Cardiac muscle cell (in vitro differentiated cells and primary cell): ENCODE results near the gene RER1. TPM values are rescaled to one million over a fixed set of nuclear protein-coding genes. Genes with fewer than 3 reads are reported as not detected.

Experiments
- DNase-seq, 2 donors: peaks; one replicate each; pipeline versions ENCODE4 v3.0.0 to v3.0.0-alpha.2; 2010 to 2017; ENCODE audit warnings: low read depth in 1 of 2, low spot score in 1 of 2
- H3K27ac ChIP-seq: fragments of 200-600 bp; sonication (generic); 2 replicates; pipeline ENCODE4 v1.5.1; 2016
- H3K27me3 ChIP-seq: fragments of 200-600 bp; sonication (generic); 2 replicates; pipeline ENCODE4 v1.6.0; 2016; ENCODE audit warnings: control low read depth
- H3K36me3 ChIP-seq: fragments of 200-600 bp; sonication (generic); 2 replicates; pipeline ENCODE4 v1.5.1; 2016; ENCODE audit warnings: control low read depth
- H3K4me1 ChIP-seq: fragments of 200-600 bp; sonication (generic); 2 replicates; pipeline ENCODE4 v1.8.1; 2017; ENCODE audit warnings: low read depth, mild to moderate bottlenecking, mixed run types
- H3K4me3 ChIP-seq: fragments of 200-600 bp; sonication (generic); 2 replicates; pipeline ENCODE4 v1.5.1; 2016; ENCODE audit warnings: mild to moderate bottlenecking
- H3K9me3 ChIP-seq: fragments of 200-600 bp; sonication (generic); 2 replicates; pipeline ENCODE4 v1.5.1; 2017; ENCODE audit warnings: low read depth, mild to moderate bottlenecking, control low read depth
- polyA plus RNA-seq: library from polyadenylated mRNA; unstranded; fragments of >200 nt; fragmentation: Nextera tagmentation; extraction: Ambion mirVana; gene quantifications from 2 replicates; pipeline ENCODE4 v1.2.1, GENCODE V29; 2016
- total RNA-seq: library from RNA; depleted of rRNA; stranded (reverse); fragments of >200 nt; gene quantifications from 2 replicates; pipeline ENCODE4 v1.2.3, GENCODE V29; 2016
- TF ChIP-seq, protein P1 (sequence below): IDR thresholded peaks from 2 replicates; pipeline ENCODE4 v1.5.1; 2012; ENCODE audit warnings: low read depth, mild to moderate bottlenecking, low read length

RER1 gene
- total and polyA plus RNA-seq, 2 experiments from 2014 or later, result 46.5 to 112 TPM

DNA sequence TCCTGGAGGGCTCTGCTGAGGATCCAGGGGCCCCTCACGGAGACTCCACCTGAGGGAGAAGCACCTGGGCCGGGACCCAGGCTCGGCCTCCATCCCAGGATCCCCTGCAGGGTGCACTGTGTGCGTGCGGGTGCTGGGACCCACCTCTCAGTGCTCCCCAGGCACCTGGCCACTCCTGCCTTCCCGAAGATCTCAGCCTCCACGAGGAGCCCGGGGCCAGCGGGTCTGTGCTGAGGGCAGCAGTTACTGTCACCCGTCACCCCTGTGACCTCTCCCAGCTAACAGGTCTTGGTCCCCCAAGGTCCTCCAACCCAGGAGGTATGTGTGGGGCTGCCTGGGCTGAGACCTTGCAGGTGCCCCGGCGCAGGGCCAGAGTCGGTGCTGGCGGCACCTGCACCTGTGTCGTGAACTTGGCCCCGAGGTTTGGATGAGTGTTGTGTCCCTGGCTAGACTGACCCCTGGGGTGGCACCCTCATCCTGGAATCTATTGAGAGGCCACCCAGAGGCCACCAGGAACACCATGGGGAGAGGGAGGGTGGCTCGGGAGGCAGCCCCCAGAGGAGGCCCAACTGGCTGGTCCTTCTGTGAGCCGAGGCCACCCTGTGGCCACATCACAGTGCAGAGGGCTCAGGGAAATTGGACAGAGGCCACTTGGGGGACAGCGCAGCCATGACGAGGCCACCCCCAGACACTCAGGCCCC, 17.9 kb upstream of the RER1 start:
- Histone ChIP-seq H3K27me3 (no peaks in the 10 kb centered on the region), H3K36me3 (no peaks in the 10 kb centered on the region), H3K4me3 (no peak overlapping the region), H3K9me3 (no peaks in the 10 kb centered on the region), H3K27ac (no peak overlapping the region), H3K4me1 (no peaks in the 10 kb centered on the region)
- TF ChIP-seq, protein P1, sequence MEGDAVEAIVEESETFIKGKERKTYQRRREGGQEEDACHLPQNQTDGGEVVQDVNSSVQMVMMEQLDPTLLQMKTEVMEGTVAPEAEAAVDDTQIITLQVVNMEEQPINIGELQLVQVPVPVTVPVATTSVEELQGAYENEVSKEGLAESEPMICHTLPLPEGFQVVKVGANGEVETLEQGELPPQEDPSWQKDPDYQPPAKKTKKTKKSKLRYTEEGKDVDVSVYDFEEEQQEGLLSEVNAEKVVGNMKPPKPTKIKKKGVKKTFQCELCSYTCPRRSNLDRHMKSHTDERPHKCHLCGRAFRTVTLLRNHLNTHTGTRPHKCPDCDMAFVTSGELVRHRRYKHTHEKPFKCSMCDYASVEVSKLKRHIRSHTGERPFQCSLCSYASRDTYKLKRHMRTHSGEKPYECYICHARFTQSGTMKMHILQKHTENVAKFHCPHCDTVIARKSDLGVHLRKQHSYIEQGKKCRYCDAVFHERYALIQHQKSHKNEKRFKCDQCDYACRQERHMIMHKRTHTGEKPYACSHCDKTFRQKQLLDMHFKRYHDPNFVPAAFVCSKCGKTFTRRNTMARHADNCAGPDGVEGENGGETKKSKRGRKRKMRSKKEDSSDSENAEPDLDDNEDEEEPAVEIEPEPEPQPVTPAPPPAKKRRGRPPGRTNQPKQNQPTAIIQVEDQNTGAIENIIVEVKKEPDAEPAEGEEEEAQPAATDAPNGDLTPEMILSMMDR, result no peak
- no peak for DNase-seq

DNA sequence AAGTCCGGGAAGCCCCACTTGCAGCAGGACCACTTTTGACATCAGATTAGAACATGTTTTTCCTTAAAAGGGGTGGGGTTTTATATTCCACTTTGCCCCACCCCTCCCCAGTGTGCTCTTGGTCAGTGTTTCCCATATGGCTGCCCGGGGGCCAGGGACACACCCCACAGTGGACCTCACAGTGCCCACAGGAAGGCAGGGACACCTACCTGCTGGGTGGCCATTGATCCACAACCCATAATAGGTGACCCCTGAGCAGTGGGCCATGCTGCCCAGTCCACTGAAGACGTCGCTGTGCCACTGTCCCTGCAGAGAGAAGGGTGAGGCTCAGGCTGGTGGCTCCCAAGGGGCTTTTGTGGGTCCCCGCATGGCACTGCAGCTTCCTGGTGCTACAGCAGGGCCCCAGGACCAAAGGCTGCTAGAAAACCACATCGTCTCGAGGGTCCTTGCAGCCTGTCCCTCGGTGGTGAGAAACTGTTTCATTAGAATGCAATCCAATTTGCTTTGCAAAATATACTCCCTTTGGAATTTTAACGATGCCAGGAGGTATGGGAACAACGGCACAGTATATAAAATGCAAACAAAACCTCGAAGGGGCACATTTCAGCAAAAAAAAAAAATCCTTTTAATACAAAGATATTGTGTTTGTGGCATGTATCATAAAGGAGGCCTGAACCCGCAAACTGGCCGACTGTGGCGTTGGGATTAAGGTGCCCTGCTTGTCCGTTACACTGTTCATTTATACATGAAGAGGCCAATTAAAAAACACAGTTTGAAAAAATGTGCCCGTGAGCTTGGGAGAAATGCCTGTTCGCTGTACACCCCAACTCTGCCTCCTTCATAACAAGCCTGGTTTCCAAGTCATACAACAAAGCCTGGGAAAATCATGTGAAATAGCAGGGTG, 17.1 kb upstream of the RER1 start:
- Histone ChIP-seq H3K9me3 (no peaks in the 10 kb centered on the region), H3K27ac (no peak overlapping the region), H3K4me3 (no peak overlapping the region), H3K27me3 (no peaks in the 10 kb centered on the region), H3K4me1 (no peaks in the 10 kb centered on the region), H3K36me3 (no peaks in the 10 kb centered on the region)
- TF ChIP-seq, protein P1, result no peak
- no peak for DNase-seq

DNA sequence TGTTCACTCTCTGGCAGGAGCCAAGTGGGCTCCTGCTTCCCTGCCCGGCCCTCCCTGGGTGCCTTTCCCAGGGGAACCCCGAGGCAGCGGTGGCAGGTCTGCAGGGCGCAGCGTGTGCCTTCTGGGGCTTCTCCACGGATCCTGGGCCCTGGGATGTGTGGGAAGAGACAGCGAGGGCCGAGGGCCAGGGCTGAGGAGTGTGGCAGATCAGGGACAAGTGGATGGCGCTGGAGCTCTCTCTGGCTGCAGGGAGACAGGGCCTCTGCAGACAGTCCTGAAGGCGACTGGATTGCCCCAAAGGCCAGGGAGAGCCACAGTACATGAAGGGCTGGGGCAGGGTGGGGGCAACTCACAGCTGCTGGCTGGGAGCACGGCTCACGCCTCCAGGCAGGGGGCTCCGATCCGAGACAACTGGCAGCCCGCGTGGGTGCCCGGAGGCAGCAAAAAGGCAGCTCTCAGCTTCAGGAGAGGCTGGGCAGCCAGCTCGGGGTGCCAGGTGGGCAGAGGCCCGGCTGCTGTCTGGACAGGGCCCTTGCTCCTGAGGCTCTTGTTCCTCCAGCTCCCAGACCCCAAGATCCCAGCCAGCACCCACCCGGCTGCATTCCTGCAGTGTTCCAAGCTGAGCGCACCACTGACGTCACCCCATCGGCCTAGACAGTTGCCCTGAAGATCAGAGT, 16.3 kb upstream of the RER1 start:
- no peak overlapping the region for H3K4me3 ChIP-seq
- H3K27me3 ChIP-seq, result no peaks in the 10 kb centered on the region
- H3K27ac ChIP-seq, result no peak overlapping the region
- H3K9me3 ChIP-seq, result no peaks in the 10 kb centered on the region
- H3K36me3 ChIP-seq, result no peaks in the 10 kb centered on the region
- DNase-seq, result no peak
- no peaks in the 10 kb centered on the region for H3K4me1 ChIP-seq
- TF ChIP-seq, protein P1, result no peak

DNA sequence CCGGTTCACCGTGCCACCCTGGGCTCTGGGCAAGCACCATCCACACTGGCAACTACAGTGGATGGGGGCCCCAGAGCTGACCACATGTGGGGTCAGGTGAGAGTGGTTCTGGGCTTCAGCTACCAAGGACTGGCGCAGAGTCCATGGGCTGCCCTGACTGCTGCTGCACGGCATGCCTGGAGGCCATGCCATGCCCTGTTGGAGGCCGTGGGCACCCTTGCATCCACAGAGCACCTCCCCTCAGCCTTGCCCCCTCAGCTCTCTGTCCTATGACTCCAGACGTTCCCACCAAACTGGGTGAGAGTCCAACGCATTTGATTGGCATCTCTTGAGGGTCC, 15.7 kb upstream of the RER1 start:
- Histone ChIP-seq H3K27ac (no peak overlapping the region), H3K36me3 (no peaks in the 10 kb centered on the region), H3K4me3 (no peak overlapping the region), H3K27me3 (no peaks in the 10 kb centered on the region), H3K4me1 (no peaks in the 10 kb centered on the region), H3K9me3 (no peaks in the 10 kb centered on the region)
- DNase-seq, result no peak
- TF ChIP-seq, protein P1, result no peak

DNA sequence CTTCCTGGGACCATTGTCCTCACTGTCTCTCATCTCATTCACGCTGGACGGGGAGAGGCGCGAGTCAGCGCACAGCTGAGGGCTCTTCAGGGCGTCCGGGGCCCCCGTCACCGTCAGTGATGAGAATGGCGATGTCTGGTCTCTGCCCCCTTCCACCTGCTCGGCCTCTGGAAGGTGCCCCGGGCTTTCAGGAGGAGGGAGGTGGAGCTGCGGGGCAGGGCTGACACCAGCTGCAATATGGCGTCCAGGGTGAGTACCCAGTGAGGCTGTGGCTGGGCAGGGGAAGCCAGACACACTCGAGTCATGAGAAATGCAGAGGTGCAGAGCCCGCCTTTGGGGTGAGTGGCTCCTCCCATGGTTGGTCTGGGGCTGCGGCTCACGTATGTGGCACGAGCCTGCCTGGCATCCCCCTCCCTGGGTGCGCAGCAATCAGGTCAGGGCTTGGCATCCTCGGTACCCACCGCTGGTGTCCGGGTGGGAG, 15.3 kb upstream of the RER1 start:
- Histone ChIP-seq H3K4me1 (no peaks in the 10 kb centered on the region), H3K27me3 (no peaks in the 10 kb centered on the region), H3K27ac (no peak overlapping the region), H3K9me3 (no peaks in the 10 kb centered on the region), H3K36me3 (no peaks in the 10 kb centered on the region), H3K4me3 (no peak overlapping the region)
- no peak for DNase-seq
- TF ChIP-seq, protein P1, result no peak
